Esophagus (tissue), 2 donors: ENCODE data around the gene DENND4C. TPM values are rescaled to one million over a fixed set of nuclear protein-coding genes. Genes with fewer than 3 reads are reported as not detected.

Experiments
- H3K27ac ChIP-seq, 2 donors: one replicate each; pipeline ENCODE4 v1.5.1; 2013; ENCODE audit warnings: low read depth in 2 of 2, mild to moderate bottlenecking in 2 of 2, inconsistent platforms in 1 of 2, low read length in 1 of 2, moderate library complexity in 1 of 2
- H3K27me3 ChIP-seq, 2 donors: one replicate each; pipeline ENCODE4 v1.6.1; 2013; ENCODE audit warnings: low read length in 2 of 2, control low read depth in 1 of 2, mild to moderate bottlenecking in 1 of 2; ENCODE audit not compliant: insufficient read depth in 2 of 2, control insufficient read depth in 1 of 2
- H3K36me3 ChIP-seq, 2 donors: one replicate each; pipeline ENCODE4 v1.6.1; 2013; ENCODE audit warnings: low read length in 1 of 2; ENCODE audit not compliant: control insufficient read depth in 2 of 2, insufficient read depth in 2 of 2
- H3K4me1 ChIP-seq, 2 donors: one replicate each; pipeline ENCODE4 v1.6.1; 2013; ENCODE audit warnings: low read length in 1 of 2; ENCODE audit not compliant: control insufficient read depth in 2 of 2, insufficient read depth in 2 of 2
- H3K4me3 ChIP-seq, 2 donors: one replicate each; pipeline ENCODE4 v1.5.1; 2013; ENCODE audit warnings: low read length in 2 of 2, mild to moderate bottlenecking in 2 of 2, low read depth in 1 of 2, moderate library complexity in 1 of 2
- H3K9me3 ChIP-seq, 2 donors: one replicate each; pipeline ENCODE4 v1.6.1; 2013; ENCODE audit warnings: mild to moderate bottlenecking in 2 of 2, low read depth in 1 of 2, low read length in 1 of 2, moderate library complexity in 1 of 2; ENCODE audit not compliant: control insufficient read depth in 2 of 2, insufficient read depth in 1 of 2
- WGBS, 2 donors: extraction: QIAGEN DNeasy Blood & Tissue Kit; methylation state at CpG; one replicate each; pipeline ENCODE4 v1.1.7; 2013; 5-methylcytosine and 5-hydroxymethylcytosine counted together
- polyA plus RNA-seq, 2 donors: library from polyadenylated mRNA; stranded (reverse); fragments of 200-250 nt; gene quantifications; one replicate each; pipeline ENCODE4 v1.2.3, GENCODE V29; 2013
- donor health status: healthy with polysubstance abuse.
- donor health status: Bipolar disorder and iron deficiency.

DENND4C gene
- polyA plus RNA-seq, 2 donors = 6.8 to 9.1 TPM

GRCh38 chr9:19284729-19285128 lies 54.2 kb downstream of the DENND4C start:
- H3K4me1 ChIP-seq = no peaks in the 10 kb centered on the region
- 54 to 64% methylated on average over 3 of the region's 3 CpGs for WGBS, 2 donors
- peaks cover 0 to 4% of the 10 kb centered on the region in 2 donors for H3K36me3 ChIP-seq
- no peaks in the 10 kb centered on the region for H3K27me3 ChIP-seq
- no peaks in the 10 kb centered on the region for H3K9me3 ChIP-seq
- no peak overlapping the region for H3K4me3 ChIP-seq
- H3K27ac ChIP-seq = no peak overlapping the region

GRCh38 chr9:19286634-19287188 lies 56.2 kb downstream of the DENND4C start:
- H3K9me3 ChIP-seq = no peaks in the 10 kb centered on the region
- H3K27me3 ChIP-seq = no peaks in the 10 kb centered on the region
- peaks cover 0 to 4% of the 10 kb centered on the region in 2 donors for H3K36me3 ChIP-seq
- no peaks in the 10 kb centered on the region for H3K4me1 ChIP-seq
- WGBS, 2 donors = 31 to 34% methylated on average over 5 of the region's 5 CpGs
- H3K4me3 ChIP-seq = no peak overlapping the region
- H3K27ac ChIP-seq = no peak overlapping the region

DNA sequence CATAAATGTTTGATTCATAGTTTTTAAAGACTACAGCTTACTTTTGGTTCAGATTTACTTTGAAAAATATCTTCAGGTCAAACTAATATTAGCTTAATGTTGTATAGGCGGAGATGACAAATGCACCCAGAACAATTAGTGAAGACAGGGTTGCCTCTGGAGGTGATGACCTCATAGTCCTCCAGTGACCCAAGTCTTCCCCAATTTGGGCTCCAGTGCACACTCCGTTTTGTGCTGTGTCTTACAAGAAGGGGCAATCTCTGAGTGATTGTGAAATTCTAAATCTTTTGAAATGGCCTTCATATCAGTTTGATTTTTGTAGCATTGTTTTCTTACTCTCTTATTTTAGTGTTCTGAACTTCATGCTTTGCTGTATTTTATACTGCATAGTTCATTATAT lies 57.6 kb downstream of the DENND4C start:
- H3K9me3 ChIP-seq = no peaks in the 10 kb centered on the region
- no peaks in the 10 kb centered on the region for H3K27me3 ChIP-seq
- no peaks in the 10 kb centered on the region for H3K4me1 ChIP-seq
- no peak overlapping the region for H3K27ac ChIP-seq
- H3K36me3 ChIP-seq = peaks cover 0 to 4% of the 10 kb centered on the region in 2 donors
- WGBS, 2 donors = 91 to 92% methylated on average over 2 of the region's 2 CpGs
- H3K4me3 ChIP-seq = no peak overlapping the region

DNA sequence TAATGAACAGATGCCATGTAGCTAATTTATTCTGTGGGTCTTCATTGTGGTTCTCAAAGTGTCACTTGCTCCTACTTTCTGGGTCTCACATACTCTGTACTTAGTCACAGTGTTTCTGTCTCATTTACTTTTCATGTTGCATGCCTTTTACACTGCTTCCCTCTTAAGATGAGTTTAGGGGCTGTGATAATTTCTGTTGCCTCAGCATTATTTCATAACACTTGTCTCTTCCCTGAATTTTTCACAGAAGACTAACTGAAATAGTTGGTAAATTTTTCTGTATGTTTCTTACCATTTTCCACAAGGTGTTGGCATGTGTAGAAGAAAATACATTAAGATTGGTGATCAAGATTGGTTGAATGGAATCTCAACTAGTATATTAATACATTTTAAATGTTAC lies 59.6 kb downstream of the DENND4C start:
- H3K4me1 ChIP-seq = no peaks in the 10 kb centered on the region

GRCh38 chr9:19294219-19294618 lies 63.7 kb downstream of the DENND4C start:
- no peak overlapping the region for H3K4me3 ChIP-seq
- WGBS, 2 donors = 61 to 79% methylated on average over 4 of the region's 4 CpGs
- no peaks in the 10 kb centered on the region for H3K4me1 ChIP-seq
- no peaks in the 10 kb centered on the region for H3K27me3 ChIP-seq
- no peak overlapping the region for H3K27ac ChIP-seq
- no peaks in the 10 kb centered on the region for H3K9me3 ChIP-seq
- no peaks in the 10 kb centered on the region for H3K36me3 ChIP-seq

More for the DNA sequence above, 59.6 kb downstream of the DENND4C start:
- Histone ChIP-seq H3K27me3 (no peaks in the 10 kb centered on the region), H3K9me3 (no peaks in the 10 kb centered on the region), H3K4me3 (no peak overlapping the region), H3K36me3 (peaks cover 0 to 4% of the 10 kb centered on the region in 2 donors), H3K27ac (no peak overlapping the region)

DNA sequence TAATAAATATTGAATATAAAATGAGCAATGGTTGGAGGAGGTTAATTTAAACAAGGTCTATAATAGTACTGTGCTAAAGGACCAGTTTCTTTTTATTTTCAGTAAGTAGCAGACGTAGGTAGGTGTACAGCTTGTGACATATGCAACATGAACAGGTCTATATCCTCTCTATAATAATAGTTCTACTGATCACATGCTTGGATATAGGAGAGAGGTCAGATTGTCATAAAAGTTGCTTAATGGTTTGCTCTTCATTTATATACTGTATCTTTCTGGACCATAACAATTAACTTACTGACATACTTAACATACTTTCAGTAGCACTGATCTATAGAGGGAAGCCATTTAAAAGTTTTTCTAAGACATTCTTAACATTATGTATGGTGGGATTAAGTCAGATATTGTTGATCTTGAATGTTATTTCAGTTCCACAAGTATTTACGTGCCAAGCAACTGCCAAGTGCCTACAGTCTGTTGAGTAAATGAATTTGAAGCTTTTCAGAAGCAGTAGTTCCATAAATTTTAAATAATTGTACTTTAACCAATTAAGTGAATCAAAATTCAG lies 68.0 kb downstream of the DENND4C start:
- H3K27ac ChIP-seq = no peak overlapping the region
- no peaks in the 10 kb centered on the region for H3K9me3 ChIP-seq
- 81 to 87% methylated on average over 2 of the region's 2 CpGs for WGBS, 2 donors
- peaks cover 3% of the 10 kb centered on the region in 2 donors for H3K36me3 ChIP-seq
- no peaks in the 10 kb centered on the region for H3K4me1 ChIP-seq
- no peaks in the 10 kb centered on the region for H3K27me3 ChIP-seq
- no peak overlapping the region for H3K4me3 ChIP-seq

- H3K36me3 ChIP-seq = peaks cover 3% of the 10 kb centered on the region in 2 donors
- no peak overlapping the region for H3K27ac ChIP-seq
- no peaks in the 10 kb centered on the region for H3K9me3 ChIP-seq
- H3K4me3 ChIP-seq = no peak overlapping the region
- 93 to 100% methylated on average over 1 of the region's 1 CpG for WGBS, 2 donors
- H3K27me3 ChIP-seq = no peaks in the 10 kb centered on the region
- no peaks in the 10 kb centered on the region for H3K4me1 ChIP-seq
Observed at GRCh38 chr9:19303216-19303615, 72.7 kb downstream of the DENND4C start.

DNA sequence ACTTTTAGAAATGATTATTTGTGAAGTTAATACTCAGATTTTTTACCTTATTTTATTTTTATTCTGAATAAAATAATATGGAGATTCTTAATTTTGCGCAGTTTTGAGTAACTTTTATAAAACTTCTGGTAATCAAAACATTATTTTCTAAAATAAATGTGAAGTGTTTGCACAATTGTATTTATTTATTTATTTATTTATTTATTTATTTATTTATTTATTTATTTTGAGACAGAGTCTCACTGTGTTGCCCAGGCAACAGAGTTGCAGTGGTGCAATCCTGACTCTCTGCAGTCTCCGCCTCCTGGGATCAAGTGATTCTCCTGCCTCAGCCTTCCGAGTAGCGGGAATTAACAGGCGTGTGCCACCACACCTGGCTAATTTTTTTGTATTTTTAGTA lies 76.1 kb downstream of the DENND4C start:
- H3K27me3 ChIP-seq = no peaks in the 10 kb centered on the region
- no peaks in the 10 kb centered on the region for H3K4me1 ChIP-seq
- 98% methylated on average over 5 of the region's 5 CpGs for WGBS, 2 donors
- peaks cover 0 to 3% of the 10 kb centered on the region in 2 donors for H3K36me3 ChIP-seq
- no peaks in the 10 kb centered on the region for H3K9me3 ChIP-seq
- no peak overlapping the region for H3K4me3 ChIP-seq
- H3K27ac ChIP-seq = no peak overlapping the region

- H3K4me3 ChIP-seq = no peak overlapping the region
- H3K9me3 ChIP-seq = no peaks in the 10 kb centered on the region
- no peaks in the 10 kb centered on the region for H3K36me3 ChIP-seq
- no peaks in the 10 kb centered on the region for H3K27me3 ChIP-seq
- 100% methylated on average over 1 of the region's 1 CpG for WGBS, 2 donors
- no peak overlapping the region for H3K27ac ChIP-seq
- H3K4me1 ChIP-seq = no peaks in the 10 kb centered on the region
Observed at GRCh38 chr9:19310246-19310645, 79.8 kb downstream of the DENND4C start.

DNA sequence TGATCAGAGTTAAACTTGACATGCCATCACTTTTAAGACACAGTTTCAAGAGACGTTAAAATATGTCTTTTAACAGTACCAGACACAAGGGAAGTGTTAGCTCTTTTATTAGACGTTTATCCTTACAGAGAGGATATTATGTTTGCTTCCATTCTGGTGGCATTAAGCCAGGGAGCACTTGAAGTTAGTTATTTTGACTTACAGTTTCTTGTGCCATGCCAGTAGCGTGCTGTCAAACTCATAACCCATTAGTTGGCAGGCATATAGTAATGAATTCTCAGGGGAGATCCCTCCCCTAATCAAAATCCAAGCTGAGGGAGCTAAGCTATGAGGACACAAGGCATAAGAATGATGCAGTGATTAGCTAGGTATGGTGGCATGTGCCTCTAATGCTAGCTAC lies 83.1 kb downstream of the DENND4C start:
- no peaks in the 10 kb centered on the region for H3K4me1 ChIP-seq
- no peaks in the 10 kb centered on the region for H3K36me3 ChIP-seq
- H3K27me3 ChIP-seq = no peaks in the 10 kb centered on the region
- no peaks in the 10 kb centered on the region for H3K9me3 ChIP-seq
- no peak overlapping the region for H3K4me3 ChIP-seq
- WGBS, 2 donors = 67 to 75% methylated on average over 3 of the region's 3 CpGs
- no peak overlapping the region for H3K27ac ChIP-seq
